Activated B cell treated with CpG ODN at 0.5 μM for 24 hours (primary cell): ENCODE results near the gene GAL3ST1. TPM values are rescaled to one million over a fixed set of nuclear protein-coding genes. Genes with fewer than 3 reads are reported as not detected.

ENCODE experiments used
- ATAC-seq: fragments of 200-7000 bp; cut with Tn5 transposase; one replicate; pipeline ENCODE4 v1.10.0; 2021; ENCODE audit warnings: low read depth, mild to moderate bottlenecking, moderate library complexity
- CTCF ChIA-PET: fragments of 350-600 bp; sonication (Branson Sonifier 250); formaldehyde crosslinking; loops from one replicate; lab custom pipeline; 2021; ENCODE audit warnings: antibody characterized with exemption; lab: Charles Lee
- POLR2A ChIA-PET: fragments of 350-600 bp; sonication (Branson Sonifier 250); formaldehyde crosslinking; loops from one replicate; lab custom pipeline; 2021; ENCODE audit warnings: antibody characterized with exemption; lab: Charles Lee
- DNase-seq: peaks from one replicate; pipeline ENCODE4 v3.0.0; 2022
- H3K27ac Mint-ChIP-seq: one replicate; pipeline ENCODE4 v1.8.0; 2020; ENCODE audit warnings: mixed read lengths
- H3K27me3 Mint-ChIP-seq: one replicate; pipeline ENCODE4 v1.8.0; 2021; ENCODE audit warnings: mixed read lengths
- H3K36me3 Mint-ChIP-seq: one replicate; pipeline ENCODE4 v1.8.0; 2021; ENCODE audit warnings: low read depth, mixed read lengths
- H3K4me1 Mint-ChIP-seq: one replicate; pipeline ENCODE4 v1.8.0; 2021; ENCODE audit warnings: mixed read lengths
- H3K4me3 Mint-ChIP-seq: one replicate; pipeline ENCODE4 v1.8.0; 2020; ENCODE audit warnings: mild to moderate bottlenecking, mixed read lengths
- H3K9me3 Mint-ChIP-seq: one replicate; pipeline ENCODE4 v1.8.0; 2020; ENCODE audit warnings: mixed read lengths
- CTCF ChIP-seq: fragments of 200-600 bp; IDR thresholded peaks from one replicate; pipeline ENCODE4 v1.8.0; 2022; ENCODE audit warnings: antibody characterized with exemption, mild to moderate bottlenecking
- intact Hi-C: fragments of 100-400 bp; cut with micrococcal nuclease; formaldehyde crosslinking; loops from one replicate; pipeline ENCODE4 v1.15.1; 2024
- total RNA-seq: library from RNA; stranded (reverse); gene quantifications from 2 replicates; pipeline ENCODE4 v1.2.3, GENCODE V29; 2022

GAL3ST1 gene
- total RNA-seq, 1 donor from 2014 or later, result not detected

GRCh38 chr22:30523646-30524489, 50.6 kb downstream of the GAL3ST1 start:
- DNase-seq, result no peak
- no peak for TF ChIP-seq CTCF
- no peaks in the 10 kb centered on the region for H3K9me3 Mint-ChIP-seq
- intact Hi-C loops, result no loop called here
- ChIA-PET CTCF (no interaction called here), POLR2A (no interaction called here)
- H3K4me1 Mint-ChIP-seq, result no peaks in the 10 kb centered on the region
- no peak overlapping the region for H3K27ac Mint-ChIP-seq
- no peak overlapping the region for H3K4me3 Mint-ChIP-seq
- H3K27me3 Mint-ChIP-seq, result peaks cover 4% of the 10 kb centered on the region
- no peak for ATAC-seq
- no peaks in the 10 kb centered on the region for H3K36me3 Mint-ChIP-seq

- ATAC-seq, result no peak
Measured at GRCh38 chr22:30521368-30522156, 52.9 kb downstream of the GAL3ST1 start.

GRCh38 chr22:30519842-30520425, 54.5 kb downstream of the GAL3ST1 start:
- no peaks in the 10 kb centered on the region for H3K4me1 Mint-ChIP-seq
- ATAC-seq (no peak), DNase-seq (no peak)
- no peaks in the 10 kb centered on the region for H3K9me3 Mint-ChIP-seq
- H3K36me3 Mint-ChIP-seq, result no peaks in the 10 kb centered on the region
- H3K4me3 Mint-ChIP-seq, result no peak overlapping the region
- POLR2A ChIA-PET, result no interaction called here
- peaks cover 4% of the 10 kb centered on the region for H3K27me3 Mint-ChIP-seq
- TF ChIP-seq CTCF, result no peak
- CTCF ChIA-PET, result no interaction called here
- H3K27ac Mint-ChIP-seq, result no peak overlapping the region
- intact Hi-C loops, result no loop called here

More at GRCh38 chr22:30521368-30522156, 52.9 kb downstream of the GAL3ST1 start:
- CTCF ChIA-PET, result no interaction called here
- no peak for TF ChIP-seq CTCF
- intact Hi-C loops, result no loop called here
- H3K27me3 Mint-ChIP-seq, result peaks cover 4% of the 10 kb centered on the region
- H3K4me1 Mint-ChIP-seq, result no peaks in the 10 kb centered on the region
- no peak overlapping the region for H3K27ac Mint-ChIP-seq
- POLR2A ChIA-PET, result no interaction called here
- no peak overlapping the region for H3K4me3 Mint-ChIP-seq
- no peaks in the 10 kb centered on the region for H3K36me3 Mint-ChIP-seq
- no peaks in the 10 kb centered on the region for H3K9me3 Mint-ChIP-seq
- no peak for DNase-seq

- TF ChIP-seq CTCF, result no peak
- ATAC-seq, result no peak
- H3K4me3 Mint-ChIP-seq, result no peak overlapping the region
- ChIA-PET CTCF (no interaction called here), POLR2A (no interaction called here)
- no peak for DNase-seq
- intact Hi-C loops, result no loop called here
- no peaks in the 10 kb centered on the region for H3K36me3 Mint-ChIP-seq
- peaks cover 3% of the 10 kb centered on the region for H3K9me3 Mint-ChIP-seq
- no peaks in the 10 kb centered on the region for H3K4me1 Mint-ChIP-seq
- H3K27me3 Mint-ChIP-seq, result peaks cover 5% of the 10 kb centered on the region
- no peak overlapping the region for H3K27ac Mint-ChIP-seq
Measured at GRCh38 chr22:30516731-30517130, 57.7 kb downstream of the GAL3ST1 start.

- Mint-ChIP-seq H3K9me3 (peaks cover 3% of the 10 kb centered on the region), H3K27me3 (peaks cover 5% of the 10 kb centered on the region), H3K4me1 (no peaks in the 10 kb centered on the region), H3K27ac (no peak overlapping the region), H3K4me3 (no peak overlapping the region), H3K36me3 (no peaks in the 10 kb centered on the region)
- no peak for DNase-seq
- ChIA-PET CTCF (no interaction called here), POLR2A (no interaction called here)
- ATAC-seq, result no peak
- intact Hi-C loops, result no loop called here
- TF ChIP-seq CTCF, result no peak
Measured at GRCh38 chr22:30516273-30516672, 58.2 kb downstream of the GAL3ST1 start.
